HEK293 (cell line): ENCODE results near the gene BAZ1A.
A peak's percentile ranks its signal among the peaks of the same experiment; 100 is the strongest.

Source experiments
- CTCF ChIA-PET: fragments of 350-600 bp; formaldehyde crosslinking; extraction: SDS; loops from one replicate; lab custom pipeline; 2021; ENCODE audit warnings: antibody characterized with exemption; lab: Yijun Ruan, JAX
- POLR2A ChIA-PET: fragments of 300-600 bp; formaldehyde crosslinking; extraction: SDS; loops from one replicate; lab custom pipeline; 2020; ENCODE audit warnings: antibody characterized with exemption, inconsistent platforms; lab: Yijun Ruan, JAX
- H3K27ac ChIP-seq: fragments of 200-500 bp; sonication (Bioruptor generic); 2 replicates; pipeline ENCODE4 v1.5.1; 2014; ENCODE audit warnings: low read depth, low read length, control low read depth, inconsistent platforms; ENCODE audit errors: extremely low read depth
- H3K36me3 ChIP-seq, 2 experiments: fragments of 200-500 bp in 1 of 2; sonication (Bioruptor generic) in 1 of 2; 1 replicate in 1 of 2; 2 replicates in 1 of 2; pipeline ENCODE4 v1.5.1; 2014 to 2017; ENCODE audit warnings: inconsistent platforms in 2 of 2, low read length in 2 of 2; ENCODE audit not compliant: control insufficient read depth in 2 of 2, insufficient read depth in 1 of 2
- H3K4me1 ChIP-seq: fragments of 200-500 bp; sonication (Bioruptor generic); 2 replicates; pipeline ENCODE4 v1.5.1; 2014; ENCODE audit warnings: mild to moderate bottlenecking, low read length, inconsistent platforms; ENCODE audit not compliant: control insufficient read depth, insufficient read depth
- H3K4me3 ChIP-seq: 2 replicates; pipeline ENCODE4 v1.5.1; 2011; ENCODE audit warnings: low read depth, mild to moderate bottlenecking, control low read depth, low read length, moderate library complexity
- H3K9me3 ChIP-seq: fragments of 200-500 bp; sonication (Bioruptor generic); 2 replicates; pipeline ENCODE4 v1.5.1; 2014; ENCODE audit warnings: low read depth, low read length, inconsistent platforms; ENCODE audit not compliant: control insufficient read depth, insufficient read depth
- GFI1B ChIP-seq: fragments of 450-650 bp; formaldehyde crosslinking; IDR thresholded peaks from 2 replicates; pipeline ENCODE4 v1.5.1; 2016; ENCODE audit warnings: missing biosample characterization, missing genetic modification characterization
- GLIS2 ChIP-seq: fragments of 450-650 bp; formaldehyde crosslinking; IDR thresholded peaks from 2 replicates; pipeline ENCODE4 v1.5.1; 2016; ENCODE audit warnings: missing biosample characterization, missing genetic modification characterization
- MYNN ChIP-seq: fragments of 450-650 bp; formaldehyde crosslinking; IDR thresholded peaks from 2 replicates; pipeline ENCODE4 v1.5.1; 2016; ENCODE audit warnings: missing biosample characterization, missing genetic modification characterization, borderline replicate concordance
- OSR2 ChIP-seq: fragments of 450-650 bp; formaldehyde crosslinking; IDR thresholded peaks from 2 replicates; pipeline ENCODE4 v1.5.1; 2016; ENCODE audit warnings: missing biosample characterization, missing genetic modification characterization
- SCRT2 ChIP-seq: fragments of 450-650 bp; formaldehyde crosslinking; IDR thresholded peaks from 2 replicates; pipeline ENCODE4 v1.5.1; 2016; ENCODE audit warnings: missing biosample characterization, missing genetic modification characterization
- TRIM28 ChIP-seq: IDR thresholded peaks from 2 replicates; pipeline ENCODE4 v1.6.1; 2011; ENCODE audit warnings: low read length, control low read depth, borderline replicate concordance
- ZNF132 ChIP-seq: fragments of 450-650 bp; formaldehyde crosslinking; IDR thresholded peaks from 2 replicates; pipeline ENCODE4 v1.5.1; 2017; ENCODE audit warnings: missing biosample characterization, missing genetic modification characterization, borderline replicate concordance
- ZNF146 ChIP-seq: fragments of 450-650 bp; formaldehyde crosslinking; IDR thresholded peaks from 2 replicates; pipeline ENCODE4 v1.5.1; 2016; ENCODE audit warnings: missing biosample characterization, missing genetic modification characterization
- ZNF16 ChIP-seq: fragments of 450-650 bp; formaldehyde crosslinking; IDR thresholded peaks from 2 replicates; pipeline ENCODE4 v1.5.1; 2016; ENCODE audit warnings: low read depth, missing biosample characterization, missing genetic modification characterization
- ZNF174 ChIP-seq: fragments of 450-650 bp; formaldehyde crosslinking; IDR thresholded peaks from 2 replicates; pipeline ENCODE4 v1.5.0; 2017; ENCODE audit warnings: missing biosample characterization, mild to moderate bottlenecking, missing genetic modification characterization
- ZNF302 ChIP-seq: fragments of 450-650 bp; formaldehyde crosslinking; IDR thresholded peaks from 2 replicates; pipeline ENCODE4 v1.5.1; 2016; ENCODE audit warnings: missing biosample characterization, missing genetic modification characterization, low read depth
- ZNF324 ChIP-seq: fragments of 450-650 bp; formaldehyde crosslinking; IDR thresholded peaks from 2 replicates; pipeline ENCODE4 v1.5.1; 2016; ENCODE audit warnings: missing biosample characterization, missing genetic modification characterization
- ZNF423 ChIP-seq: fragments of 450-650 bp; formaldehyde crosslinking; IDR thresholded peaks from 2 replicates; pipeline ENCODE4 v1.5.1; 2016; ENCODE audit warnings: missing biosample characterization, missing genetic modification characterization
- ZNF555 ChIP-seq: fragments of 450-650 bp; formaldehyde crosslinking; conservative IDR thresholded peaks from 2 replicates; pipeline ENCODE4 v1.5.1; 2017; ENCODE audit warnings: missing biosample characterization, mild to moderate bottlenecking, missing genetic modification characterization, inconsistent platforms
- ZNF561 ChIP-seq: fragments of 450-650 bp; IDR thresholded peaks from 2 replicates; pipeline ENCODE4 v1.5.1; 2018; ENCODE audit warnings: missing biosample characterization, missing genetic modification characterization, borderline replicate concordance
- ZNF623 ChIP-seq: fragments of 450-650 bp; formaldehyde crosslinking; IDR thresholded peaks from 2 replicates; pipeline ENCODE4 v1.5.1; 2016; ENCODE audit warnings: missing biosample characterization, missing genetic modification characterization
- ZNF670 ChIP-seq: fragments of 450-650 bp; formaldehyde crosslinking; IDR thresholded peaks from 2 replicates; pipeline ENCODE4 v1.5.1; 2016; ENCODE audit warnings: missing biosample characterization, missing genetic modification characterization, low read depth
- ZNF785 ChIP-seq: fragments of 450-650 bp; formaldehyde crosslinking; IDR thresholded peaks from 2 replicates; pipeline ENCODE4 v1.5.1; 2016; ENCODE audit warnings: missing biosample characterization, missing genetic modification characterization
- TF ChIP-seq, protein P1 (sequence below): fragments of 450-650 bp; formaldehyde crosslinking; IDR thresholded peaks from 2 replicates; pipeline ENCODE4 v1.5.1; 2016; ENCODE audit warnings: missing biosample characterization, missing genetic modification characterization
- TF ChIP-seq, protein P2 (sequence below): fragments of 450-650 bp; formaldehyde crosslinking; IDR thresholded peaks from 2 replicates; pipeline ENCODE4 v1.5.1; 2016; ENCODE audit warnings: missing biosample characterization, missing genetic modification characterization
- TF ChIP-seq, protein P3 (sequence below): fragments of 450-650 bp; formaldehyde crosslinking; IDR thresholded peaks from 2 replicates; pipeline ENCODE4 v1.5.1; 2016; ENCODE audit warnings: missing biosample characterization, missing genetic modification characterization, low read depth
- TF ChIP-seq, protein P4 (sequence below): fragments of 450-650 bp; formaldehyde crosslinking; IDR thresholded peaks from 2 replicates; pipeline ENCODE4 v1.5.1; 2016; ENCODE audit warnings: missing biosample characterization, missing genetic modification characterization
- TF ChIP-seq, protein P5 (sequence below): fragments of 450-650 bp; formaldehyde crosslinking; IDR thresholded peaks from 2 replicates; pipeline ENCODE4 v1.5.1; 2016; ENCODE audit warnings: missing biosample characterization, missing genetic modification characterization
- TF ChIP-seq, protein P6 (sequence below): fragments of 450-650 bp; formaldehyde crosslinking; IDR thresholded peaks from 2 replicates; pipeline ENCODE4 v1.5.1; 2016; ENCODE audit warnings: missing biosample characterization, missing genetic modification characterization

Gene BAZ1A

DNA sequence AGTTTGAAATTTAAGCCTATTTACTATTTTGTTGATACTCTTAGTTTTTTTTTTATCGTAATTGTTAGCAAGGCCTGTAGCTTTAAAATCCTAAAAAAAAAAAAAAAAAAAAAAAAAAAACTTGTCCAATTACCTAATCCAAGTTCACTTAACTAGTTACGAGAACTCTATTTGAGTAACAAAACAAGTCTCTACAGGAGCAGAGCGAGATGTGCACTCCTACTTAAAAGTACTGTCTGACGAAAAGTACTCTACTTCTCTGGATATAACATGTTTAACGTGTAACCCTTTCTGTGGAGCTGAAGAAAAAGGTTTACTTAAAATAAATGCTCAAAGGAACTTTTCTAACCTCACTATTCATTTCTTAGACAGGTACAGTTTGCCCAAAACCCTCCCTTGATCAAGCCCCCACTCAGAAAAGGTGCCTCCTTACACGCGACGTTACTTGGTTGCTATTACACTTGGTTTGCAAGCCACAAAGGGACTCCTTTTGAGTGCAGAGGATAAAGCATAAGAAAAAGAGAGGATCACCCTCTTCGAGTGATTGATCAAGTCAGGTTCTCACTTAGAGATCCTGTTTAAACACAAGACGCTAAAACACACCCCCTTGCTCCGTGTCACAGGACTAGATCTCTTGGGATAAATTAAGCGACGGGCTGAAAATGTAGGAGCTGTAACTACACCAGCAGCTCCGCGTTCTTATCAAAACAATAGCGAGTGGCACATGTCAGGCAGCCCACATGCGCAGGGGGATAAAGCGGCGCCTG is 2.2 kb downstream of the BAZ1A start:
- ChIA-PET POLR2A (interaction anchor here (0.6 to 1.4 kb wide), 4 partner anchors 110 to 292 kb away, joined by 3 to 4 read pairs (median 4); partner anchors contain the start of gene SRP54), CTCF (interaction anchor here (0.5 kb wide), 1 partner anchor 246 kb away, joined by 3 read pairs; no protein-coding TSS in a partner anchor)
- H3K36me3 ChIP-seq, result peaks cover 3 to 26% of the 10 kb centered on the region in 2 experiments
- no peaks in the 10 kb centered on the region for H3K9me3 ChIP-seq
- peaks cover 6% of the 10 kb centered on the region; the same call in 1 of the 2 replicates for H3K4me1 ChIP-seq
- peak overlapping the region; percentile 96 for H3K27ac ChIP-seq
- H3K4me3 ChIP-seq, result peak overlapping the region; percentile 97
- TF ChIP-seq ZNF302 (tag by site-specific recombination) (no peak), SCRT2 (no peak), MYNN (tag by site-specific recombination) (peak; percentile 76), ZNF623 (tag by site-specific recombination) (no peak), GFI1B (tag by site-specific recombination) (no peak), ZNF324 (tag by site-specific recombination) (no peak), ZNF16 (no peak), OSR2 (tag by site-specific recombination) (peak; percentile 80), TRIM28 (peak; percentile 70; the same call in 1 of the 2 replicates), ZNF670 (no peak), ZNF561 (tag by site-specific recombination) (no peak), ZNF555 (tag by site-specific recombination) (no peak), ZNF146 (tag by site-specific recombination) (no peak), GLIS2 (no peak), ZNF174 (tag by site-specific recombination) (no peak), ZNF423 (tag by site-specific recombination) (no peak), ZNF132 (tag by site-specific recombination) (no peak), ZNF785 (tag by site-specific recombination) (no peak)
- TF ChIP-seq, protein P1, sequence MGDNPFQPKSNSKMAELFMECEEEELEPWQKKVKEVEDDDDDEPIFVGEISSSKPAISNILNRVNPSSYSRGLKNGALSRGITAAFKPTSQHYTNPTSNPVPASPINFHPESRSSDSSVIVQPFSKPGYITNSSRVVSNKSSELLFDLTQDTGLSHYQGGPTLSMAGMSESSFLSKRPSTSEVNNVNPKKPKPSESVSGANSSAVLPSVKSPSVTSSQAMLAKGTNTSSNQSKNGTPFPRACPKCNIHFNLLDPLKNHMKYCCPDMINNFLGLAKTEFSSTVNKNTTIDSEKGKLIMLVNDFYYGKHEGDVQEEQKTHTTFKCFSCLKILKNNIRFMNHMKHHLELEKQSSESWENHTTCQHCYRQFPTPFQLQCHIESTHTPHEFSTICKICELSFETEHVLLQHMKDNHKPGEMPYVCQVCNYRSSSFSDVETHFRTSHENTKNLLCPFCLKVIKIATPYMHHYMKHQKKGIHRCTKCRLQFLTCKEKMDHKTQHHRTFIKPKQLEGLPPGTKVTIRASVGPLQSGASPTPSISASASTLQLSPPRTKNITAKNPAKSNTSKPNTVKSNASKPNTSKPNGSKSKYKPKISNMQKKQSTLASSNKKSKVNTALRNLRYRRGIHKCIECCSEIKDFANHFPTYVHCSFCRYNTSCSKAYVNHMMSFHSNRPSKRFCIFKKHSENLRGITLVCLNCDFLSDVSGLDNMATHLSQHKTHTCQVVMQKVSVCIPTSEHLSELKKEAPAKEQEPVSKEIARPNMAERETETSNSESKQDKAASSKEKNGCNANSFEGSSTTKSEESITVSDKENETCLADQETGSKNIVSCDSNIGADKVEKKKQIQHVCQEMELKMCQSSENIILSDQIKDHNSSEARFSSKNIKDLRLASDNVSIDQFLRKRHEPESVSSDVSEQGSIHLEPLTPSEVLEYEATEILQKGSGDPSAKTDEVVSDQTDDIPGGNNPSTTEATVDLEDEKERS (tag by site-specific recombination), result no peak
- TF ChIP-seq, protein P2, sequence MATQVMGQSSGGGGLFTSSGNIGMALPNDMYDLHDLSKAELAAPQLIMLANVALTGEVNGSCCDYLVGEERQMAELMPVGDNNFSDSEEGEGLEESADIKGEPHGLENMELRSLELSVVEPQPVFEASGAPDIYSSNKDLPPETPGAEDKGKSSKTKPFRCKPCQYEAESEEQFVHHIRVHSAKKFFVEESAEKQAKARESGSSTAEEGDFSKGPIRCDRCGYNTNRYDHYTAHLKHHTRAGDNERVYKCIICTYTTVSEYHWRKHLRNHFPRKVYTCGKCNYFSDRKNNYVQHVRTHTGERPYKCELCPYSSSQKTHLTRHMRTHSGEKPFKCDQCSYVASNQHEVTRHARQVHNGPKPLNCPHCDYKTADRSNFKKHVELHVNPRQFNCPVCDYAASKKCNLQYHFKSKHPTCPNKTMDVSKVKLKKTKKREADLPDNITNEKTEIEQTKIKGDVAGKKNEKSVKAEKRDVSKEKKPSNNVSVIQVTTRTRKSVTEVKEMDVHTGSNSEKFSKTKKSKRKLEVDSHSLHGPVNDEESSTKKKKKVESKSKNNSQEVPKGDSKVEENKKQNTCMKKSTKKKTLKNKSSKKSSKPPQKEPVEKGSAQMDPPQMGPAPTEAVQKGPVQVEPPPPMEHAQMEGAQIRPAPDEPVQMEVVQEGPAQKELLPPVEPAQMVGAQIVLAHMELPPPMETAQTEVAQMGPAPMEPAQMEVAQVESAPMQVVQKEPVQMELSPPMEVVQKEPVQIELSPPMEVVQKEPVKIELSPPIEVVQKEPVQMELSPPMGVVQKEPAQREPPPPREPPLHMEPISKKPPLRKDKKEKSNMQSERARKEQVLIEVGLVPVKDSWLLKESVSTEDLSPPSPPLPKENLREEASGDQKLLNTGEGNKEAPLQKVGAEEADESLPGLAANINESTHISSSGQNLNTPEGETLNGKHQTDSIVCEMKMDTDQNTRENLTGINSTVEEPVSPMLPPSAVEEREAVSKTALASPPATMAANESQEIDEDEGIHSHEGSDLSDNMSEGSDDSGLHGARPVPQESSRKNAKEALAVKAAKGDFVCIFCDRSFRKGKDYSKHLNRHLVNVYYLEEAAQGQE (tag by site-specific recombination), result no peak
- TF ChIP-seq, protein P3, sequence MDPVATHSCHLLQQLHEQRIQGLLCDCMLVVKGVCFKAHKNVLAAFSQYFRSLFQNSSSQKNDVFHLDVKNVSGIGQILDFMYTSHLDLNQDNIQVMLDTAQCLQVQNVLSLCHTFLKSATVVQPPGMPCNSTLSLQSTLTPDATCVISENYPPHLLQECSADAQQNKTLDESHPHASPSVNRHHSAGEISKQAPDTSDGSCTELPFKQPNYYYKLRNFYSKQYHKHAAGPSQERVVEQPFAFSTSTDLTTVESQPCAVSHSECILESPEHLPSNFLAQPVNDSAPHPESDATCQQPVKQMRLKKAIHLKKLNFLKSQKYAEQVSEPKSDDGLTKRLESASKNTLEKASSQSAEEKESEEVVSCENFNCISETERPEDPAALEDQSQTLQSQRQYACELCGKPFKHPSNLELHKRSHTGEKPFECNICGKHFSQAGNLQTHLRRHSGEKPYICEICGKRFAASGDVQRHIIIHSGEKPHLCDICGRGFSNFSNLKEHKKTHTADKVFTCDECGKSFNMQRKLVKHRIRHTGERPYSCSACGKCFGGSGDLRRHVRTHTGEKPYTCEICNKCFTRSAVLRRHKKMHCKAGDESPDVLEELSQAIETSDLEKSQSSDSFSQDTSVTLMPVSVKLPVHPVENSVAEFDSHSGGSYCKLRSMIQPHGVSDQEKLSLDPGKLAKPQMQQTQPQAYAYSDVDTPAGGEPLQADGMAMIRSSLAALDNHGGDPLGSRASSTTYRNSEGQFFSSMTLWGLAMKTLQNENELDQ (tag by site-specific recombination), result no peak
- TF ChIP-seq, protein P4, sequence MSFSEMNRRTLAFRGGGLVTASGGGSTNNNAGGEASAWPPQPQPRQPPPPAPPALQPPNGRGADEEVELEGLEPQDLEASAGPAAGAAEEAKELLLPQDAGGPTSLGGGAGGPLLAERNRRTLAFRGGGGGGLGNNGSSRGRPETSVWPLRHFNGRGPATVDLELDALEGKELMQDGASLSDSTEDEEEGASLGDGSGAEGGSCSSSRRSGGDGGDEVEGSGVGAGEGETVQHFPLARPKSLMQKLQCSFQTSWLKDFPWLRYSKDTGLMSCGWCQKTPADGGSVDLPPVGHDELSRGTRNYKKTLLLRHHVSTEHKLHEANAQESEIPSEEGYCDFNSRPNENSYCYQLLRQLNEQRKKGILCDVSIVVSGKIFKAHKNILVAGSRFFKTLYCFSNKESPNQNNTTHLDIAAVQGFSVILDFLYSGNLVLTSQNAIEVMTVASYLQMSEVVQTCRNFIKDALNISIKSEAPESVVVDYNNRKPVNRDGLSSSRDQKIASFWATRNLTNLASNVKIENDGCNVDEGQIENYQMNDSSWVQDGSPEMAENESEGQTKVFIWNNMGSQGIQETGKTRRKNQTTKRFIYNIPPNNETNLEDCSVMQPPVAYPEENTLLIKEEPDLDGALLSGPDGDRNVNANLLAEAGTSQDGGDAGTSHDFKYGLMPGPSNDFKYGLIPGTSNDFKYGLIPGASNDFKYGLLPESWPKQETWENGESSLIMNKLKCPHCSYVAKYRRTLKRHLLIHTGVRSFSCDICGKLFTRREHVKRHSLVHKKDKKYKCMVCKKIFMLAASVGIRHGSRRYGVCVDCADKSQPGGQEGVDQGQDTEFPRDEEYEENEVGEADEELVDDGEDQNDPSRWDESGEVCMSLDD, result no peak
- TF ChIP-seq, protein P5, sequence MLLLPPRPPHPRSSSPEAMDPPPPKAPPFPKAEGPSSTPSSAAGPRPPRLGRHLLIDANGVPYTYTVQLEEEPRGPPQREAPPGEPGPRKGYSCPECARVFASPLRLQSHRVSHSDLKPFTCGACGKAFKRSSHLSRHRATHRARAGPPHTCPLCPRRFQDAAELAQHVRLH (tag by site-specific recombination), result no peak
- TF ChIP-seq, protein P6, sequence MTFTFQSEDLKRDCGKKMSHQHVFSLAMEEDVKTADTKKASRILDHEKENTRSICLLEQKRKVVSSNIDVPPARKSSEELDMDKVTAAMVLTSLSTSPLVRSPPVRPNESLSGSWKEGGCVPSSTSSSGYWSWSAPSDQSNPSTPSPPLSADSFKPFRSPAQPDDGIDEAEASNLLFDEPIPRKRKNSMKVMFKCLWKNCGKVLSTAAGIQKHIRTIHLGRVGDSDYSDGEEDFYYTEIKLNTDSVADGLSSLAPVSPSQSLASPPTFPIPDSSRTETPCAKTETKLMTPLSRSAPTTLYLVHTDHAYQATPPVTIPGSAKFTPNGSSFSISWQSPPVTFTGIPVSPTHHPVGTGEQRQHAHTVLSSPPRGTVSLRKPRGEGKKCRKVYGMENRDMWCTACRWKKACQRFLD, result no peak
